Pulmonary artery endothelial cell (primary cell): ENCODE results near the gene KCNMB1. TPM values are rescaled to one million over a fixed set of nuclear protein-coding genes. Genes with fewer than 3 reads are reported as not detected.

Experiments used
- DNase-seq: peaks from one replicate; pipeline ENCODE4 v3.0.0-alpha.2; 2011; ENCODE audit warnings: low read depth, low spot score
- total RNA-seq: library from RNA; depleted of rRNA; stranded (reverse); fragments of >200 nt; gene quantifications from 2 replicates; pipeline ENCODE4 v1.2.3, GENCODE V29; 2014

Gene KCNMB1
- total RNA-seq, 1 donor from 2014 or later, result 0.86 TPM

DNA sequence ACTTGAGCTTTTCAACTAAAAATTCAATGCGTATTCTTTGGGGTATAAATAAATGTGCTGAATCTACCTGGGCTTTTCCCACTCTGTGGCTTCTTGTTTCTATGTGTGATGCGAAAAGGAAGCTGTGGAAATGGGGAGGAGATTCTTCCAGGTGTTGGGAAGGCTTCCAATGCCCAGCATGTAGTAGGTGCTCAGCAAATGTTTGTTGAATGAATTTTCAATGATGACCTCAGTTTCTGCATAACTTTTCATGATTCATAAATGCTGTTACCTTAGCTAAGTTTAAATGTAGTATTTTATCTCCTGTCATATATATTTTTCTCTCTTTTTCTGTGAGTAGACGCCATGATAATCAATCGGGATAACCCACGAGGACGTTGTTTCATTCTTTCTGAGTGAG, 25.6 kb upstream of the KCNMB1 start:
- no peak for DNase-seq

DNA sequence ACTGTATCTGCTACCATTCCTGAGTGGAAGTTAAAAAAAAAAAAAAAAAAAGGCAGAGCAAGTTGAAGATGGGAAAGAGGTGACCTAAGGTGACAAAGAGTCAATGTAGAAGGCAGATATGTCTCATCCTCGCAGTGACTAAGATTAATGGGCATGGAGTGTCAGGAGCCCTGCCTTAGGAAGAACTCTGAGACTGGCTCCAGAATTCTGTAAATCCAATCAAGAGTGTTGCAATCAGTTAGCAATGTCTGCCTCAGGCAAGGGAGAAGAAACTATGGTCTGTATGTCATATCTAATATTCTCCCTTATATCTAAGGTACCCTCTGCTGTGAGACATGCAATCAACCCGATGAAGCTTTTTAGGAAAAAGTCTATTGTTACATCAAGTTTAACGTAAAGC, 24.7 kb upstream of the KCNMB1 start:
- no peak for DNase-seq

DNA sequence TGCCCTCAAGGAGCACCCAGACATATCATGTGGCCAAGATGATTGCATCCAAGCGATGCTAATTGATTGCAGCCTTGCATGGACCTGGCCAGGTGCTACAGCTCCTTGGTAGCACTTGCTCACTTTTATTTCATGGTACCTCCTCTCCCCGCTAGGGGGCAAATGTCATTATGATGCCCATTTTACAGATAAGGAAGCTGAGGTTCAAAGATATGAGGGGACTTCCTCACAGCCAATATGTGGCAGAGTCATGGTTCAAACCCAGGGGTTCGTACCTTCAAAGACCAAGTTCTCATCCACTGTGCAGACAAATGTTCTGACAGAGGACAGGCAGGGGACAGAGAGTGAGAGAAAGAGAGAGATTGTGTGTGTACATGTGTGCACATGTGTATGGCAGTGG, 21.9 kb upstream of the KCNMB1 start:
- no peak for DNase-seq

DNA sequence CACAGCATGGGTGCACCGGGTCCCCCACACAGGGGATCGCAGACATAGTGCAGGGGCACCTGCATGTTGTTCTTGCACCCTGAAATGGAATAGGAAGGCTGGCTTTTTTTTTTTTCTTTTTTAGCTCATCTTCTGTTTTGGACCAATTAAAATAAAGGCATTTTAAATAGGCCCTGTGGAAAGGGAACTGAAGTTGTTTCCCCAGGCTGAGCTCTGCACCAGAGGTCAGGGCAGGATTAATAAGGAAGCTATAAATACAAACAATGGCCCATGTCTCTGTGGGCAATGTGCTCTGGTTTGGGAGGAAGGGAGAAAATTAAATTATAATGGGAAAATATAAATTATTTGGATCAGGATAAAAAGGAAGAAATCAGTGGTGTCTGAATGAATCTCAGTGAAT, 21.2 kb upstream of the KCNMB1 start:
- DNase-seq, result no peak

DNA sequence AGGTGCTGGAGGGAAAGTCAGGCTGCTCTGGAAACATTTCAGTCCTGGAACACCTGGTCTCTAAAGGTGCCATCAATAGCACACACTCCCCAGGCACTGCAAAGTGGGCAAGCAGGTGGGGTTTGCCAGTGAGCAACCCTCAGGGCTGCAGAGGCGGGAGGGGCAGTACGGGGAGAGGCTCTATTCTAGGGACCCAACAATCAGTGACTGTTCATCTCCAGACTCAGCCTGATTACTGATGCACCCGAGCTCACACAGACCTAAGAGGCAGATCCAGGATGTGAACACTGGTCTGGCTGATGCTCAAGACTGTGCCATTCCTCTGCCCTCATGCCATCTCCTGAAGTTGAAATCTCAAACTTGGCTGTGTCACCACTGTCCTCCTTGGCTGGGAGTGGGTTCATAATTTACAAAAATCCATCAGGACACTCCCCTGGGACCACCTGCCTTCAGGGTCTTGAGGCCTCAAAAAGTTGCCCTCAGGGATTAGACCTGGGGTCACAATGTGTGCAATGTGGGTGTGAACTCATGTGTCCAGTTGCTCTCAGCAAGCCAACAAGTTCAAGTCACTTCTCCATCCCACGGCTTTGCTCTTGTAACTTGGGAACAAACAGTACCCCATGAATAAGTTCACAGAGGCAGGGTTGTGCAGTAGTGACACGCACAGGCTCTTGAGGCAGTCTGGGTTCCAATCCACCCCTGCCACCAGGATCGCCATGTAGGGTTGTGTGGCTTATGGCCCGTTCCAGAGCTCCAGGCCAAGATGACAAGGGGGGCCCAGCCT, 19.9 kb upstream of the KCNMB1 start:
- DNase-seq, result no peak

DNA sequence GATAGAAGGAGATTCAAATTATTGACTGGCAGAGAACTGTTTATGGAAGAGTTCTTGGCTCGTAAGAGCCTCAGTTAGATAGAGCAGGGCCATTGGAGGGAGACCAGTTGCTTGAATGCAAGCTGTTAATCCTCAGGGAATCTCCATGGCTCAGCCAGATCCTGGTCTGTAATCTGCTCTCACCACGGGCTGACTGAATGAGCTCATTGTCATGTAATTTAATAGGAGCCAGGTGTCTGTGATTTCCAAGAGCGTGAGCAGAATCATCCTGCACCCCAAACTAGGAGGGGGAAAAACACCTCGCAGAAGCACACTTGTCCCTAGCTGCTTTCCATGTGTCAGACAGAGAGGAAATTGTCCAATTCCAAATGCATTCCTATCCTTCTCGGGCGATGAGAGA, 19.1 kb upstream of the KCNMB1 start:
- DNase-seq, result no peak

DNA sequence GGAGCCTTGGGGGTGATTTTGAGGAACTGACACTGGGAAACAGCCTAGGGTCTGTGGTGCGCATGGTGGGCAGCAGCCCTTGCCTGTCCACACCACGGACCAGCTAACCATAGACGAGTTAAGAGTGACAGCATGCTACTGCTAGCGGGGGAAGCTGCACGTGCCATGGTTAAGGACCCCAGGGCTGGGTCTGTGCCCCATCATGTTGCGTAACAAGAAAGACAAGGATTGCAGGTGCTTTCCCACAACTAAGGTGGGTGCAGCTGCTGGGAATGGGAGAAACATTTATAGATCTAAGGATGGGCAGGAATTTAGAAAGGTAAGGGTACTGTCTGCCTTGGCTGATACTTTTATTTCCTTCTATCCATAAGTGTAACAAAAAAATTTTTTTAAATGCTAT, 17.9 kb upstream of the KCNMB1 start:
- no peak for DNase-seq

DNA sequence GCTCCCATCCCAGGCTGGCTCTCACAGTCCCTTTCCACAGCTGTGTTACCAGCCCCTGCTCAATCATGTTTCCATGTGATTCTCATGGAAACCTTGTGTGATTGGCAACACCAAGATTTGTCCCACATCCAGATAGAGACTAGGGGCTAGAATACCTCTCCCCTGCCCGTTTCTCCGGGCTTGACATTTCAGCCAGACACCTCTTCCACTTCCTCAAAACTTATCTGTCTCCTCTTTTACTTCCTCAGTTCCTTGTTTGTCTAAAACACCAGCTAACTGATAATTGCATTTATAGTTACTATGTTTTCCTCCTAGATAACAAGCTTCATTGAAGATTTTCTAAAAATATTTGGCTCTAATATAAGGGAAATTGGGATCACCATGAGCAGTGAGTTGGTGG, 16.6 kb upstream of the KCNMB1 start:
- DNase-seq, result no peak

DNA sequence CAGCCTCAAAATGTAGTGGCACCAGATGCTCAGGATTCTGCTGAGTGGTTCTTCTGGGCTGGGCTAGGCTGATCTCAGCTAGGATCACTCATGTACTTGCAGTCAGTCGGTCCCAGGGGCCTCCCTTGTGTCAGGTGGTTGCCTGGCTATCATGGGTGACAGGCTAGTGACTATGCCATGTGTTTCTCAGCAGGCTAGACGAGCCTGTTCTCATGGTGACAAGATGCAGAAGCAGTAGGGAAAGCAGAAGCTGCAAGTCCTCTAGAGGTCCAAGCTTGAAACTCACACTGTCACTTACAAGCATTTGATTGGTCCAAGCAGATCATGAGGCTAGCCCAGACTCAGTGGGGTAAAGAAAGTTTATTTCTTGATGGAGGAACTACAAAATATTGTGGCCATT, 15.2 kb upstream of the KCNMB1 start:
- DNase-seq, result no peak

DNA sequence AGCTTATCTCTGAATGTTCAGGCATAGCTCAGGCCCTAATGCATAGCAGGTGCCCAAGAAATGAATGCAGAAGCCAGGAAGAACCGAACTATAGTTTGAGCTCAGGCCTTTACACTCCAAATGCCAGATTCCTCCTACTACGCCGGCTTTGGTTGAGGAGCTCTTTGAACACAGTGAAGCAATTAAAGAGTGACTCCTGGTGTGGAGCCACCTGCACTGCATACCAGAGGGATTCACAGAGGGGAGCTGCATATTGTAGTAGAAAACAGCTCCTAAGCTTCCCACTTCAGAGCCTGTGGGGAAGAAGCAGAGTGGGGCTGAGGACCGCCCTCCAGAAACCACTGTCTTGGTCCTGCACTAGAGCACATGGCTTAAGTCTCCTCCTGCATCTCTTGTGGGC, 14.5 kb upstream of the KCNMB1 start:
- no peak for DNase-seq

DNA sequence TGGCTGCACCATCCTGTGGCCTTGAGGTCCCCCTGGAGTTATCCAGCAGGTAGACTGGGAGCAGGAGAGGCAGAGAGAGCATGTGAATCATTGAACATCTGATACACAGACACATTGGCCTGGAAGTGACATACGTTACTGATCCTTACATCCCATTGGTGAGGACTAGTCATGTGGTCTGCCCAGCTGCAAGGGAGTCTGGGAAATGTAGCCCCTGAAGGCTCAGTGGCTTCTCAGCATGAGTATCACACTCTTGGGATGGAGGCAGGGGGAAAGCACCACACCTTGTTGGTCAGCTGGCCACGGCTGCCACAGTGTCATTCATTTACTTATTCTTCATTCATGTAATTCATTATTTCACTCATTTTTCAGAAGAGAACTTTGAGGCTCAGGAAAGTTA, 13.3 kb upstream of the KCNMB1 start:
- DNase-seq, result no peak

DNA sequence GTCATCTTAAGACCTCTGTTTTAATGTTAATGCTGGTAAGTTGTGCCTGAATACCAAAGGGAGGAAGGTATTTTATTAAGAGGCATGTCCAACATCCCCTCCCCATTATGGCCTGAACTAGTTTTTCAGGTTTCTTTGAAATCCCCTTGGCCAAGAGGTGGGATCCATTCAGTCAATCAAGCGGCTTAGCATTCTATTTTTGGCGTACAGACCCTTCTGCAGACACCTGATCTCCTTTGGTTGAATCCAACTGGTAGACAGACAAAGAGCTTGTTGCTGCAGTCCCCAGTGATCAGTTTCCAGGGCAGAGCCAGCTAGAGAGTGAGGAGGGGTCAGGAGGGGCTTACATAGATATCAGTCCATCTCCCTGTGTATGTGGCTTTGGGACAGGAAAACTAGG, 7.9 kb upstream of the KCNMB1 start:
- no peak for DNase-seq

DNA sequence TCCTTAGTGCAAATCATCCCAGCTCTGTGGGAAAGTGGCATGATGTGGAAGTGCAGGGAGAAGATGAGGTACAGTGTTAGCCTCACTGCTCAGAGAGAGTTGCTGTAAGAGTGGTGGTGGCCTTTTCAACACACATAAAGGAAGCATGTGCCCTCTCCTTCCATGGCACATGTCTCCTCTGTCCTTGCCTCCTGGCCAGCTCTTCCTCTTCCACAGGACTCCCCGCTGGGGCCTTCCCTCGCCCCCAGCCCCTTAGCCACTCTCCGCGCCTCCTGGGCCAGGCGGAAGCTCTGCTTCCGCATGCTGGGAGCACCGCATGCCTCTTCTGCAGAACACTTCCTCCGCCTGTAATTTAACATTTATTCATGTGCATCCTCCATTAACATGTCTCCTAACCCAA, 4.8 kb upstream of the KCNMB1 start:
- DNase-seq, result no peak

DNA sequence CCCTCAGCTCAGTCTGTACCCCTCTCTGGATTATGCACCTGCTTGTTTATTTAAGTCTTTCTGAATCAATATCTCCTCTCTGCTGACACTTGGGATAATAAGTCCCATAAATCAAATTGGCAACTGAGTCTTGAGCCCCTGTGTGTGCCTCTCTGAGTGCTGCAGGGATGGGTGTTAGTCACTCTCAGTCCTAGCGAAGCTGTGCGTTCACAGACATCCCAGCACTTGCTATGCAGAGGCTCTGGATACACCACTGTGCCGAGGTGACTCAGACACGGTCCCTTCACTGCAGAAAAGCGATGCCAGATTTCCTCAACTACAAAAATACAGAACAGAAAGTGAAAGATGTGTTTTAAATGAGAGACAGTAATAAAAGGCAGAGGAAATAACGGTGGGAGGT, 4.1 kb upstream of the KCNMB1 start:
- DNase-seq, result no peak

DNA sequence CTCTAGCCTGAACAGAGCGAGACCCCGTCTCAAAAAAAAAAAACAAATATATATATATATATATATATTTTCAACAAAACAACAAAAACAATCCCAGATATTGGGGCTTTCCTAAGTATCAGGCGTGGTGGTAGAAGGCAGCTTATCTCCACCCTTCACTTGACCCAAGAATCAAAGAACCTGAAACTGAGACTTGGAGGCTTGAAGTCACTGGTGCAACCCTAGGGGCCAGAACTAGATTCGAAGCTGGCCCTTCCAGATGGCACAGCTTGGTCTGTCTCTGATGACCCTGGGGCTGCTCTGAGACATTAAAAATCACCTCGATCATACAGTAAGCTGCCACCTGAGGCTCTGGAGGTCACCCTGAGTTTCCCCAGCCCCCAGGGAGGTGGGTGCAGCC, 1.3 kb upstream of the KCNMB1 start:
- DNase-seq, result no peak

DNA sequence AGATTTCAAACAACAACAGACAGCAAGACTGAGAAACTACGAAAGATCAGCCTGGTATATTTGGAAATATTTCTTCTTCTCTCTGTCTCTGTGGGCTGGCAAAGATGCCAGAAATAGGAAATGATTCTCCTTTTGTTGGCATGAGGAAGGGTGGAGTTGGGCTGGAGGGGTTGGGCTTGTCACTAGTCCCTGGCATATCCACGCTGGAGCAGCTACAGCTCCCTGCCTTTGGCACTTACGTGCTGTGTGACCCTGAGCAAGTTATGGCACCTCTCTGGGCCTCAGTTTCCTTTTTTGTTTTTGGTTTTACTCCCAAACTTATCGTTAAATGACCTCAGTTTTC, 354 bp upstream of the KCNMB1 start:
- no peak for DNase-seq

DNA sequence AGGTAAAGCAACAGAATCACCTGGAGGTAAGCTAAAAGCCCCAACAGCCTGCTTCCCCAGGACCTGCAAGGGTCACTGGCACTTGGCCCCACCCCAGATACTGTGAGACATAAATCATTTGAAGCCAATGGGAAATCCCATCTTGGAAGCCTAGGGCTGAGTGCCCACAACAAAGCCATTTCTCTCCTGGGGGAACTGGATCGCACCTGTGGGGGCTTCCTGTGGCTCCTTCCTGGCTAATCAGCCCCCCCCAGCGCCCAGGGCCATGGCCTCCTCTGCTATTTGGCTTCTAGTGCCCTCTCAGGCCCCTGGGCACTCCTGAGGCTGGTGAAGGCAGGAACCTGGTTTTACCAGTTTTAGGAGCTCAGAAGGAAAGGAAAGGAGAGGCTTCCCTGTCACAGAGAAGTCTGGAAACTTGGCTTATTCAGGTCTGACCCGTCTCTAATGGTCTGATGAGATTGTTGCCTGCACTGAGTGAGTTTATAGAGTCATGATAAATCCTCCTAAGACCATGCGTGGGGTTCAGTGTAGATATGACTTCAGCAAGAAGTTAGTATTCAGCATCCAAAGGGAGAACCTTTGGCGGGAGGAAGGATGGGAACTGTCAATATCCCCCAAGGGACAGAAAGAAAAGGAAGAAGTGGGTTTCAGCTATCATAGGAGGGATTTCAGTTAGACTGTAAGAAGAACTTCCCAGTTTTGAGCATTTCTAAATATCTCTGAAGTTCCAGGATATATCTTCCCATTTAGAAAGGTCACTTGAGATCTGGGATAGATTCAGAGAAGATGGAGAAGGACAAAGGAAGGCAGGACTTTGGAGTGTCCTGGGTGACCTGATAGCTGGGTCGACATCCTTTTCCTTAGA, 1.2 kb downstream of the KCNMB1 start:
- no peak for DNase-seq

DNA sequence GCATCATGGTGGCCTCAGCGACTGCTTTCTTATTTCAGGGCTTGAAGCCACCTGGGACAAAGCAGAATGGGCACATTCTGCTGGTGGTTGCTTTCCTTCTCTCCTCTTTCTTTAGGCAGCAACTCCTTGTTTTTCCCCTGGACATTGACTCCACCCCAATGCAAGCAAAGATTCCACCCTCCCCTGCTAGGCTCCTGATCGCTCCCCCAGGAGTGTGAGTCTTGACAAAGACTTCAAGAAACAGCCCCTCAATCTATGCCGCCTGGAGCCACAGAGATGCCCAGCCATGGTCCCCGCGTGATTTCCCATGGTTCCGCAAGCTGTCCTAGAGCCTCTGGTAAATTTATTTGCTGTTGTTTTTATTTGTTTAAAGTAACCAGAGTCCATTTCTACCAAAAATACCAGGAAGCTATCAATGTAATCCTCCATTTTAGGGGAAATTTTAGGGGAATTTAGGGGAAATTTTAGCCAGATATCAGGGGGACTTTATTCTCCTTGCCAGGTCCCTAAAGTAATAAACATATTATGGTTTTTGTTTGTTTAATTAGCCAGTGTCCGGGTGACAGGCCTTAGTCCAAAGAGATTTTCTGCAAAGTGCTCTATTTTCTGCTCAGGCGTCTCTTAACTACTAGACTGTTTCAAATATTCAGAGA, 2.3 kb downstream of the KCNMB1 start:
- no peak for DNase-seq

DNA sequence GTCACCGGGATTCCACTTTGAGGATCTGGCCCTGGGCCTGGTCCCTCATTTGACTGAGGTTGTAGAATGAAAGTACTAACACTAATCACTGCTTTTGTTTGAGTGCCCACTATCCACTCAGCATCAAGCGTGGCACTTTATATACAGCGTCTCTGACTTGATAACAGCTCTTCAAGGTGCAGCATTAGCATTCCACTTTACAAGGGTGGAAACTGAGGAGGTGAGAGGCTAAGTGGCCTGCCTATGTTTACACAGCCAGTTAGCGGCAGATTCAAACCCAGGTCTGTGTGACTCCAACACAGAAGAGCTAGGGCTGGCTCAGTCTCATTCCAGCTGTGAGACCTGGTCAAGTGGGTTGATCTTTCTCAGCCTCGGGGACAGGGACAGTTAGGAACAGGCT, 5.9 kb downstream of the KCNMB1 start:
- DNase-seq, result no peak

DNA sequence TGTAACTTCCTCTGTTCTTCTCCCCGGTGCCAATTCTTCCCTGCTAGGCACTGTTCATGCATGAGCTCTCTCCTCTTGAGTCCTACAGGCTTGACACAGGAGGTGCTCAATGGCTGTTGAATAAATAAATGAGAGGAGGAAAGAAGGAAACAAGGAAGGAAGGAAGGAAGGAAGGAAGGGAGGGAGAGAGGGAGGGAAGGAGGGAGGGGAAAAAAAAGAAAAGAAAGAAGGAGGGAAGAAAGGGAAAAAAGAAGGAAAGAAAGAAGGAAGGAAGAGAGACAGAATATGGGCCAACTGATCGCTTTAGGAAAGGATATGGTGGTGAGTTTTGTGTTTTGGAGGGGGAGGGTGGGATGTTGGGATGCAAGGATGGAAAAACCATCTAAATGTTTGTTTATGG, 6.4 kb downstream of the KCNMB1 start:
- no peak for DNase-seq

DNA sequence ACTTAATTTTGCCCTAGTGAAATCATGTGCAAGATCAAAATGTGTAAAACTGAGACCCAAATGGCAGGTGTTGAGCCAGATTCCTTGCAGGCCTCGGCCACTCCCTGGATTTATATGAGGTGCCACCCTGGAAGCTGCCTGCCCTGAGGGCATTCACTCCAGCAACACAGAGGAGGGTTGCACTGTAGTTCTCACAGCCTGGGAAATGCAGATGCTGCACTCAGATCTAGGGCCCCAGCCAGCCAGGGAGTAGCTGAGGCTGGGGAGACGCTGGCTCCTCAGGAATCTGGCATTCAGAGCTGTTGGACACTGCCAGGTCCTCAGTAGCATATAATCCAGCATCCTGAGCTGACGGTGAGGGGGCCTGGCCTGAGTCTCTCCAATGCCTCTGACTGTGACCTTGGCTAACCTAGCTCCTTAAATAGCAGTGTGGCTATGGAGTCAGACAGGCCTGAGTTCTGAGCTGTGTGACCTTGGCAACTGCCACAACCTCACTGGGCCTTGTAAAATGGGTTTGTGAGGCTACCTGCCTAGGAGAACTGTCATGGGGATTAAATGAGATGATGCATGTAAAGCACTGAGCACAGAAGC, 8.7 kb downstream of the KCNMB1 start:
- no peak for DNase-seq

DNA sequence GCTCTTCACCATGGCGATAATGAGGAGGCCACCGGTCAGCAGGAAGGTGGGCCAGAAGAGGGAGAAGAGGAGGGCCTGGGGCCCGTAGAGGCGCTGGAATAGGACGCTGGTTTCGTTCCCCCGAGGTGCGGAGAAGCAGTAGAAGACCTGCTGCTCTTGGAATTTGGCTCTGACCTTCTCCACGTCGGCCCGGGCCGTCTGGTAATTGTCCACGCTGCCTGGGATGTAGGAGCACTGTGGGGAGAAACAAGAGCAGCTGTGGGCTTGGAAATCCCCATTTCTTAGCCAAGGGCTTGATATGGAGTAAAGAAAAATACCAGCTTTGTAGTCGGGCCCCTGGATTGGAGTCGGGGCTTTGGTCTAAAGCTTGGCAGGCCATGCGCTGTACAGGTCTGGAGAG, 10.4 kb downstream of the KCNMB1 start:
- DNase-seq, result no peak
